DMS 273 (cell line): ENCODE measurements around the gene OR7A10.
"Not testable (repeated sequence)": the region's sequence is repeated elsewhere in the genome, so short reads cannot be mapped to it uniquely, and the experiment has no call there.

Experiments used
- DNase-seq: peaks from one replicate; lab custom pipeline; 2025; ENCODE audit not compliant: unreplicated experiment; lab: John Stamatoyannopoulos, UW

OR7A10 gene

GRCh38 chr19:14795078-14795721 is 53.5 kb downstream of the OR7A10 start:
- DNase-seq = no peak

DNA sequence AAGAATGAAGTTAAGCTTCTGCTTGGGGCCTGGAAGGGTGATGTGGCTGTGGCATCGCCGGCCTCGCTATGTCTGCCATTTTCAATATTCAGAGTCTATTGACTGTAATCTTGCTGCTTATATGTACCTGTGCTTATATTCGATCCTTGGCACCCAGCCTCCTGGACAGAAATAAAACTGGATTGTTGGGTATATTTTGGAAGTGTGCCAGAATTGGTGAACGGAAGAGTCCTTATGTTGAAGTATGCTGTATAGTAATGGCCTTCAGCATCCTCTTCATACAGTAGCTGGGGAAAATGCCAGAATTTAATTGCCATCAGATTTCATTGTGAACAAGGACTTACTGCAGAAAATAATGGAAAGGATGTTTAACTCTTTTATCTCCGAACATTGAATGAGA is 56.5 kb downstream of the OR7A10 start:
- DNase-seq = not testable (repeated sequence)
